Measurements from ENCODE around the gene RNF213. TPM values are rescaled to one million over a fixed set of nuclear protein-coding genes. Genes with fewer than 3 reads are reported as not detected.

The RNF213 gene
- total and polyA plus RNA-seq, 2 of the 8 experiments (the other 6 are each of a cell fraction or from before 2014, with no cell fraction given) = 33.8 to 62.8 TPM

- WGBS, 2 experiments (ENCODE audit: extremely low coverage in 1 of 2, insufficient coverage in 1 of 2, insufficient read length in 1 of 2, insufficient replicate concordance in 2 of 2, low coverage in 1 of 2, low lambda C conversion rate in 2 of 2, missing lambda C conversion rate in 1 of 2) = 92% methylated on average over 15 of the region's 15 CpGs; no CpG with 5 or more reads in 1 of the 2 experiments
- Histone ChIP-seq H2BK12ac (ENCODE audit: low read depth, low read length) (no peak overlapping the region), H3K9ac (replicated peaks in 1 of 4; ENCODE audit: extremely low read depth in 1 of 4, low read depth in 3 of 4, low read length in 3 of 4) (no peak overlapping the region), H3K56ac (replicated peaks; ENCODE audit: insufficient read length, low read depth, low read length) (no peak overlapping the region), H3K27ac (ENCODE audit: low read depth, low read length) (no peak overlapping the region), H3K27me3 (replicated peaks in 1 of 4; ENCODE audit: control insufficient read depth in 3 of 4, extremely low read depth in 1 of 4, insufficient read depth in 3 of 4, low read length in 3 of 4) (no peaks in the 10 kb centered on the region), H2BK120ac (replicated peaks; ENCODE audit: low read depth, low read length) (no peak overlapping the region), H3K79me2 (ENCODE audit: control insufficient read depth in 1 of 2, insufficient read depth in 2 of 2, low read length in 2 of 2) (no peaks in the 10 kb centered on the region), H3K18ac (ENCODE audit: extremely low read depth, low read length) (no peak overlapping the region), H3K23me2 (ENCODE audit: low read depth, low read length) (no peaks in the 10 kb centered on the region), H3K4me3 (ENCODE audit: extremely low read depth in 1 of 4, insufficient read depth in 2 of 4, low read depth in 3 of 4, low read length in 4 of 4) (no peak overlapping the region), H2AK5ac (ENCODE audit: low read depth, low read length) (no peak overlapping the region), H3K23ac (ENCODE audit: insufficient read length) (no peak overlapping the region), H4K20me1 (replicated peaks in 1 of 2; ENCODE audit: control insufficient read depth in 1 of 2, insufficient read depth in 2 of 2, low read length in 2 of 2) (peaks cover 2% of the 10 kb centered on the region in 2 experiments), H2BK5ac (ENCODE audit: low read depth, low read length) (no peak overlapping the region), H3K36me3 (ENCODE audit: control insufficient read depth in 2 of 4, insufficient read depth in 4 of 4, low read length in 3 of 4) (peaks cover 18 to 45% (median 28%) of the 10 kb centered on the region in 4 experiments; a peak in 7 of 8 replicates), H3K14ac (ENCODE audit: insufficient read length) (no peak overlapping the region), H2BK15ac (ENCODE audit: low read length) (no peak overlapping the region), H4K91ac (replicated peaks; ENCODE audit: insufficient read length, low read length) (no peak overlapping the region), H3K4me2 (ENCODE audit: insufficient read depth in 1 of 2, low read depth in 2 of 2, low read length in 2 of 2) (no peak overlapping the region), H4K8ac (ENCODE audit: extremely low read depth, insufficient read depth, low read length) (no peak overlapping the region), H2AFZ (ENCODE audit: low read length) (no peak overlapping the region), H2BK20ac (ENCODE audit: low read length) (no peak overlapping the region), H3K4ac (replicated peaks; ENCODE audit: insufficient read length, low read depth, low read length) (no peak overlapping the region), H3K9me3 (ENCODE audit: insufficient read depth in 2 of 2, low read depth in 1 of 2, low read length in 1 of 2) (no peaks in the 10 kb centered on the region), H3K4me1 (replicated peaks in 1 of 4; ENCODE audit: control insufficient read depth in 3 of 4, insufficient read depth in 4 of 4, low read length in 3 of 4) (no peaks in the 10 kb centered on the region), H4K5ac (ENCODE audit: insufficient read length, low read depth, low read length) (no peak overlapping the region), H3K79me1 (ENCODE audit: low read depth, low read length) (no peaks in the 10 kb centered on the region; the same call in none of the 2 replicates)
- DNase-seq (ENCODE audit: low read depth in 1 of 2, low spot score in 2 of 2) (no peak), FAIRE-seq (no peak)
- no peak for TF ChIP-seq RBBP5 (IDR thresholded peaks at IDR 0.05; ENCODE audit: borderline replicate concordance, low read depth, low read length)
- TF ChIP-seq EGR1 (IDR thresholded peaks at IDR 0.05; ENCODE audit: borderline replicate concordance, low read depth, low read length) = no peak
- TF ChIP-seq RAD21 (IDR thresholded peaks at IDR 0.05 in 1 of 2, conservative IDR thresholded peaks at IDR 0.05 in 1 of 2; ENCODE audit: low read depth in 2 of 2, low read length in 2 of 2) = 0 out of 4 replicates have a peak, but pooled peaks of 1 of the 2 experiments have one; percentile 3
- TF ChIP-seq CTCF (IDR thresholded peaks at IDR 0.05; ENCODE audit: control extremely low read depth in 1 of 3, insufficient read depth in 1 of 3, low read depth in 1 of 3, low read length in 3 of 3) = peak in 2 of 3 experiments; percentile 29 to 47; a peak in 2 of 4 replicates
- no peak for TF ChIP-seq JUN (IDR thresholded peaks at IDR 0.05; ENCODE audit: low read depth, low read length)
- ChIA-PET CTCF (ENCODE audit: partially characterized antibody) (interaction anchor here (0.7 kb wide), 1 partner anchor 104 kb away, joined by 4 read pairs; no protein-coding TSS in a partner anchor), POLR2A (ENCODE audit: partially characterized antibody) (interaction anchor here (0.6 kb wide), 1 partner anchor 116 kb away, joined by 3 read pairs; no protein-coding TSS in a partner anchor)
Observed at GRCh38 chr17:80388175-80388574, 127.5 kb downstream of the RNF213 start.

All from H1 (cell line).